Activated naive CD8-positive, alpha-beta T cell treated with anti-CD3 and anti-CD28 coated beads, Interleukin-2, amount 50 U/mL, for 16 hours (primary cell): ENCODE measurements around the gene SLC25A39.

ENCODE experiments used
- DNase-seq: peaks from one replicate; pipeline ENCODE4 v3.0.0-alpha.2; 2020; ENCODE audit warnings: low read depth, low spot score

SLC25A39 gene

DNA sequence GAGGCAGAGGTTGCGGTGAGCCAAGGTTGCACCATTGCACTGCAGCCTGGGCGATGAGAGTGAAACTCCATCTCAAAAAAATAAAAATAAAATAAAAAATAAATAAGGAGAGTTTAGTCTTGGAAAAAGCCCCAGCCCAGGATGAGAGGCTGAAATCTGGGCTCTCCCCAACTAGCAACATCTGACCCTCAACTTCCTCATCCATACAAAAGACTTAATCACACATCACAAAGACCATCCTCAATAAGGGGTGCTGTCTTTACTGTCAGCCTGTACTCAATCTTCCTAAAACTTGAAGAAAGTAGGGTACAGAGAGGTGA lies 45.3 kb downstream of the SLC25A39 start:
- DNase-seq: no peak

DNA sequence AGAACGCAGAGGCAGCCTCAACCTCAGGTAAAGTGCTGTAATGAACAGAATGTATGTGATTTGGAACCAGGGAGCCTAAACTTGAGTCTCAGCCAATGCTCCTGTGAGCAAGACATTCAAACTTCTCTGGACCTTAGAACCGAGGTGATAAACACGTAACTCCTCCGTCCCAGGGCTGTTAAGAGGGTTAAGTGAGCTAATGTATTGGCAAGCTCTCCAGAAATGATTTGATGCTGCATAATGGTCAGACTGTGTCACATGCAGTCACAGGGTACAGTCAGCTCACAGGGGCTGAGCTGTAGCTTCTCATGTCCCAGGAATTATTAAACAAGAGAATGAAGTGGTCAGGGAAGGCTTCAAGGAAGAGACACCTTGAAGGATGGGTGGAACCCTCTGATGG lies 46.6 kb downstream of the SLC25A39 start:
- DNase-seq: no peak

DNA sequence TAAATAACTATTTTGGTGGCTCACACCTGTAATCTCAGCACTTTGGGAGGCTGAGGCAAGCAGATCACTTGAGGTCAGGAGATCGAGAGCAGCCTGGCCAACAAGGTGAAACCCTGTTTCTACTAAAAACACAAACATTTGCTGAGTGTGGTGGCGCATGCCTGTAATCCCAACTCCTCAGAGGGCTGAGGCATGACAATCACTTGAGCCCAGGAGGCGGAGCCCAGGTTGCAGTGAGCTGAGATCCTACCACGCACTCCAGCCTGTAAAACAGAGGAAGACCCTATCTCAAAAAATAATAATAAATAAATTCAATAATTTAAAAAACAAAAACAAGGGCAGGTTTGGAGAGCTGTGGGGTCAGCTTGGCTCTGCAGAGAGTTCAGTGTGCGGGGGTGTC lies 51.0 kb downstream of the SLC25A39 start:
- DNase-seq: no peak

DNA sequence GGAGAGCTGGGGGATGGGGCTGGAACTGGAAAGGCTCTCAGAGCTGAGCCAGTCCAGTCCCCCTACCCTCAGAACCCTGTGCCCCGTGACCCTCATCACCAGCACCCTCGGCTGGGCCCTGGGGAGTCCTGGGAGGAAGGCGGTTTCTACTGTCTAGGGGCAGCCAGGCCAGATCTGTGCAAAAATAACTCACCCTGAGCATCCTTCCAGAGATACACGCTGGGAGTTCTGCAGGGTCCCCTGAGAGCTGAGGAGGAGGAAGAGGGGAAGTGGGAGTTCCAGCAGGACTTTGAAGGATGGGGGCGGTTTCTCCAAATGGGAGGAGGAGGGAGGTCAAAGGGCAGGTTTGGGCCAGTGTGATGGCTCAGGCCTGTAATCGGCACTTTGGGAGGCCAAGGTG lies 51.7 kb downstream of the SLC25A39 start:
- DNase-seq: no peak

DNA sequence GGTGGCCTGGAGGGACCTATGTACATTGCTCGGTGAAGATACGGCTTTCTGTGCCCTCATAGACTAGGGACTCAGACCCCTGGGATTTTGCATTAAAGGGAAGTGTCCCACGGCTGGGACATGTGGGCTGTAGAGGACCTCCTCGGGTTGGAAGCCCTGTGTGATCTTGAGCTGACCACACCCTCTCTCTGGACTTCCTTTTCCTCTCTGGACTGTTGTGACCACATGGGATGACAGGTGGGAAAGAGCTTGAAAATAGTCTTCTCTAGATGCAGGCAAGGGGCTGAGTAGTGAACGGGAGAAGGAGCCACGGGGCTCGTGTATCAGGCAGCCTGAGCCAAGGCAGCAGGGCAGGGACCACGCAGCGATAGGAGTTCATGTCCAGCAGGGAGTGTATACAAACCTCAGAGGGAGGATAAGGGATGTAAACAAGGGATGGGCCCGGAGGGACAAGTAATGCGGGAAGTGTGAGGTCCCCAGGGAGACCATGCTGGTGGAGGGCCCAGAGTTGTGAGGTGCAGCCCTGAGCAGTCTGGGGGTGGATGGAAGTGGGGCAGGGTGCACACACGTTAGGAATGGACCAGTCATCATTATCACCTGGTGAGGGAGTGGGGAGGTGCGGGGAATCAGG lies 52.2 kb downstream of the SLC25A39 start:
- no peak for DNase-seq
